Suppressor macrophage treated with lipopolysaccharide for 4 hours (primary cell): ENCODE measurements around the gene FIG4.
"Not testable (repeated sequence)": the region's sequence is repeated elsewhere in the genome, so short reads cannot be mapped to it uniquely, and the experiment has no call there.

Experiments
- DNase-seq: peaks from one replicate; pipeline ENCODE4 v3.0.0-alpha.2; 2020

Gene FIG4

GRCh38 chr6:109690737-109691621, at the start of gene FIG4, which contains the start of gene AK9:
Gene FIG4, plus strand, starts transcription at chr6:109691296. Its CDS starts 140 bp downstream, at chr6:109691436.
Gene AK9, minus strand, starts transcription at chr6:109691202. Its CDS starts 15,457 bp downstream, at chr6:109675745.
- DNase-seq = peak; percentile 96

- no peak for DNase-seq
Measured at GRCh38 chr6:109644131-109644530, 47.0 kb upstream of the FIG4 start.

- DNase-seq = no peak
Measured at GRCh38 chr6:109653264-109653663, 37.8 kb upstream of the FIG4 start.

- no peak for DNase-seq
Measured at GRCh38 chr6:109655761-109656262, 35.3 kb upstream of the FIG4 start.

- DNase-seq = no peak
Measured at GRCh38 chr6:109660526-109661320, 30.4 kb upstream of the FIG4 start.

- no peak for DNase-seq
Measured at GRCh38 chr6:109662192-109662591, 28.9 kb upstream of the FIG4 start.

GRCh38 chr6:109669811-109670210, 21.3 kb upstream of the FIG4 start:
- no peak for DNase-seq

- DNase-seq = no peak
Measured at GRCh38 chr6:109671733-109672132, 19.4 kb upstream of the FIG4 start.

- DNase-seq = no peak
Measured at GRCh38 chr6:109672175-109672574, 18.9 kb upstream of the FIG4 start.

GRCh38 chr6:109672839-109673238, 18.3 kb upstream of the FIG4 start:
- no peak for DNase-seq

GRCh38 chr6:109676724-109677123, 14.4 kb upstream of the FIG4 start:
- DNase-seq = no peak

- DNase-seq = no peak
Measured at GRCh38 chr6:109678240-109678639, 12.9 kb upstream of the FIG4 start.

GRCh38 chr6:109678661-109679505, 12.2 kb upstream of the FIG4 start:
- DNase-seq = not testable (repeated sequence)

- DNase-seq = peak; percentile 40
Measured at GRCh38 chr6:109686566-109687265, 4.4 kb upstream of the FIG4 start.

GRCh38 chr6:109687271-109687761, 3.8 kb upstream of the FIG4 start:
- DNase-seq = peak; percentile 83

GRCh38 chr6:109690373-109690736, 741 bp upstream of the FIG4 start:
- no peak for DNase-seq

GRCh38 chr6:109693111-109693510, 2.0 kb downstream of the FIG4 start:
- DNase-seq = peak; percentile 67

GRCh38 chr6:109695468-109695867, 4.4 kb downstream of the FIG4 start:
- DNase-seq = no peak

GRCh38 chr6:109696355-109696754, 5.3 kb downstream of the FIG4 start:
- no peak for DNase-seq

GRCh38 chr6:109701221-109701620, 10.1 kb downstream of the FIG4 start:
- peak; percentile 28 for DNase-seq

GRCh38 chr6:109701774-109702173, 10.7 kb downstream of the FIG4 start:
- DNase-seq = peak; percentile 89

GRCh38 chr6:109702791-109703190, 11.7 kb downstream of the FIG4 start:
- peak; percentile 79 for DNase-seq
